Smooth muscle cell (in vitro differentiated cells): ENCODE results near the gene HAP1. TPM values are rescaled to one million over a fixed set of nuclear protein-coding genes. Genes with fewer than 3 reads are reported as not detected.
A peak's percentile ranks its signal among the peaks of the same experiment; 100 is the strongest.
"Not testable (repeated sequence)": the region's sequence is repeated elsewhere in the genome, so short reads cannot be mapped to it uniquely, and the experiment has no call there.

Experiments used
- DNase-seq: peaks from one replicate; lab custom pipeline; 2025; ENCODE audit not compliant: unreplicated experiment; lab: John Stamatoyannopoulos, UW
- H2AFZ ChIP-seq: fragments of 200-600 bp; sonication (generic); 2 replicates; pipeline ENCODE4 v1.6.0; 2016; ENCODE audit warnings: antibody characterized with exemption, low read depth, mild to moderate bottlenecking
- H3F3A ChIP-seq: fragments of 200-600 bp; sonication (generic); 2 replicates; pipeline ENCODE4 v1.6.0; 2017; ENCODE audit warnings: antibody characterized with exemption, low read depth
- H3K27ac ChIP-seq: fragments of 200-600 bp; sonication (generic); 2 replicates; pipeline ENCODE4 v1.5.1; 2016; ENCODE audit warnings: low read depth, mild to moderate bottlenecking
- H3K27me3 ChIP-seq: fragments of 200-600 bp; sonication (generic); 2 replicates; pipeline ENCODE4 v1.6.1; 2016; ENCODE audit warnings: low read depth, mild to moderate bottlenecking
- H3K36me3 ChIP-seq: fragments of 200-600 bp; sonication (generic); 2 replicates; pipeline ENCODE4 v1.5.1; 2016; ENCODE audit warnings: low read depth
- H3K4me1 ChIP-seq: fragments of 200-600 bp; sonication (generic); 2 replicates; pipeline ENCODE4 v1.5.1; 2016; ENCODE audit warnings: low read depth
- H3K4me2 ChIP-seq: fragments of 200-600 bp; sonication (generic); 2 replicates; pipeline ENCODE4 v1.6.0; 2016; ENCODE audit warnings: mild to moderate bottlenecking
- H3K4me3 ChIP-seq: fragments of 200-600 bp; sonication (generic); 2 replicates; pipeline ENCODE4 v1.5.1; 2016; ENCODE audit warnings: mild to moderate bottlenecking
- H3K79me2 ChIP-seq: fragments of 200-600 bp; sonication (generic); 2 replicates; pipeline ENCODE4 v1.6.0; 2016; ENCODE audit warnings: low read depth, mild to moderate bottlenecking
- H3K9ac ChIP-seq: fragments of 200-600 bp; sonication (generic); 2 replicates; pipeline ENCODE4 v1.6.0; 2016; ENCODE audit warnings: low read depth
- H3K9me3 ChIP-seq: fragments of 200-600 bp; sonication (generic); replicated peaks from 2 replicates; pipeline ENCODE4 v1.5.1; 2016; ENCODE audit warnings: low read depth
- H4K20me1 ChIP-seq: fragments of 200-600 bp; sonication (generic); 2 replicates; pipeline ENCODE4 v1.6.0; 2016; ENCODE audit warnings: low read depth
- CTCF ChIP-seq: fragments of 200-600 bp; sonication (generic); IDR thresholded peaks from 2 replicates; pipeline ENCODE4 v1.5.1; 2017; ENCODE audit warnings: borderline replicate concordance, mild to moderate bottlenecking, antibody characterized with exemption; ENCODE audit not compliant: insufficient read depth, poor library complexity, severe bottlenecking
- WGBS: methylation state at CpG from one replicate; pipeline ENCODE4 v1.1.7; 2016; ENCODE audit warnings: low lambda C conversion rate; 5-methylcytosine and 5-hydroxymethylcytosine counted together
- polyA plus RNA-seq: library from polyadenylated mRNA; unstranded; fragments of >200 nt; fragmentation: Nextera tagmentation; extraction: Ambion mirVana; gene quantifications from 2 replicates; pipeline ENCODE4 v1.2.1, GENCODE V29; 2016
- total RNA-seq: library from RNA; depleted of rRNA; stranded (reverse); fragments of >200 nt; gene quantifications from 2 replicates; pipeline ENCODE4 v1.2.3, GENCODE V29; 2014

Gene HAP1
- total and polyA plus RNA-seq, 2 experiments from 2014 or later = 0.36 to 0.73 TPM

- no peak overlapping the region for H2AFZ ChIP-seq
- H3K4me2 ChIP-seq = no peak overlapping the region
- peaks cover 11% of the 10 kb centered on the region for H3K4me1 ChIP-seq
- DNase-seq = no peak
- H3K9me3 ChIP-seq = no peaks in the 10 kb centered on the region
- WGBS = 95% methylated on average over 8 of the region's 8 CpGs
- H3K27ac ChIP-seq = no peak overlapping the region
- no peak overlapping the region for H3K4me3 ChIP-seq
- H3K27me3 ChIP-seq = no peaks in the 10 kb centered on the region
- no peak for TF ChIP-seq CTCF
- H3F3A ChIP-seq = peaks cover 3% of the 10 kb centered on the region
- no peaks in the 10 kb centered on the region for H4K20me1 ChIP-seq
- no peaks in the 10 kb centered on the region for H3K36me3 ChIP-seq
- H3K79me2 ChIP-seq = no peaks in the 10 kb centered on the region
- H3K9ac ChIP-seq = no peak overlapping the region
Observed at GRCh38 chr17:41702712-41703111, 31.7 kb downstream of the HAP1 start.

GRCh38 chr17:41700843-41701242 is 33.6 kb downstream of the HAP1 start:
- H4K20me1 ChIP-seq, DNase-seq, H3K79me2 ChIP-seq, H2AFZ ChIP-seq, H3K4me2 ChIP-seq, H3F3A ChIP-seq, H3K9ac ChIP-seq, H3K27me3 ChIP-seq, H3K4me3 ChIP-seq, H3K9me3 ChIP-seq, H3K27ac ChIP-seq, H3K36me3 ChIP-seq: not testable (repeated sequence)
- WGBS = 86% methylated on average over 3 of the region's 3 CpGs
- peaks cover 11% of the 10 kb centered on the region for H3K4me1 ChIP-seq

GRCh38 chr17:41697122-41697962 is 37.1 kb downstream of the HAP1 start:
- Histone ChIP-seq H3F3A (peaks cover 21% of the 10 kb centered on the region), H3K4me1 (no peaks in the 10 kb centered on the region), H3K4me3 (no peak overlapping the region), H4K20me1 (peaks cover 20% of the 10 kb centered on the region), H3K36me3 (no peaks in the 10 kb centered on the region), H3K27me3 (no peaks in the 10 kb centered on the region), H3K4me2 (no peak overlapping the region), H3K9me3 (no peaks in the 10 kb centered on the region), H3K27ac (no peak overlapping the region), H3K79me2 (no peaks in the 10 kb centered on the region), H3K9ac (no peak overlapping the region), H2AFZ (no peak overlapping the region)
- no peak for DNase-seq
- TF ChIP-seq CTCF = no peak
- WGBS = 54% methylated on average over 6 of the region's 6 CpGs

GRCh38 chr17:41695954-41696757 is 38.3 kb downstream of the HAP1 start:
- no peak overlapping the region for H3K4me3 ChIP-seq
- H3K36me3 ChIP-seq = peaks cover 9% of the 10 kb centered on the region
- no peak overlapping the region for H3K27ac ChIP-seq
- H3K9me3 ChIP-seq = no peaks in the 10 kb centered on the region
- peak; percentile 80 for TF ChIP-seq CTCF
- H3K4me2 ChIP-seq = no peak overlapping the region
- peaks cover 9% of the 10 kb centered on the region for H3K79me2 ChIP-seq
- peaks cover 33% of the 10 kb centered on the region for H3F3A ChIP-seq
- H2AFZ ChIP-seq = no peak overlapping the region
- no peaks in the 10 kb centered on the region for H3K4me1 ChIP-seq
- H3K9ac ChIP-seq = no peak overlapping the region
- H3K27me3 ChIP-seq = no peaks in the 10 kb centered on the region
- 65% methylated on average over 11 of the region's 11 CpGs for WGBS
- H4K20me1 ChIP-seq = peaks cover 32% of the 10 kb centered on the region
- DNase-seq = no peak
